Vagina (tissue), 2 donors: ENCODE data around the gene C11orf97. TPM values are rescaled to one million over a fixed set of nuclear protein-coding genes. Genes with fewer than 3 reads are reported as not detected.
"Not testable (repeated sequence)": the region's sequence is repeated elsewhere in the genome, so short reads cannot be mapped to it uniquely, and the experiment has no call there.

Experiments used
- DNase-seq, 2 donors: peaks; one replicate each; pipeline ENCODE4 v3.0.0-alpha.2; 2017; ENCODE audit errors: extremely low spot score in 2 of 2
- H3K27ac ChIP-seq: fragments of 200-600 bp; sonication (generic); one replicate; pipeline ENCODE4 v1.5.1; 2019
- H3K27me3 ChIP-seq: fragments of 200-600 bp; sonication (generic); one replicate; pipeline ENCODE4 v1.5.1; 2019
- H3K36me3 ChIP-seq, 2 donors: fragments of 200-600 bp; sonication (generic); one replicate each; pipeline ENCODE4 v1.5.1; 2017 to 2019
- H3K4me1 ChIP-seq: fragments of 200-600 bp; sonication (generic); one replicate; pipeline ENCODE4 v1.5.1; 2019
- H3K4me3 ChIP-seq, 2 donors: fragments of 200-600 bp; sonication (generic); 1 replicate in 1 of 2; 2 replicates in 1 of 2; pipeline ENCODE4 v1.5.1; 2016 to 2019
- H3K9me3 ChIP-seq: fragments of 200-600 bp; sonication (generic); one replicate; pipeline ENCODE4 v1.5.1; 2019
- CTCF ChIP-seq, 3 experiments: fragments of 450-650 bp in 2 of 3; fragments of 200-600 bp in 1 of 3; sonication (generic) in 1 of 3; IDR thresholded peaks; one replicate each; pipeline ENCODE4 v1.5.1; 2017 to 2019; ENCODE audit warnings: antibody characterized with exemption in 3 of 3, mild to moderate bottlenecking in 2 of 3, moderate library complexity in 2 of 3
- POLR2A ChIP-seq, 2 donors: fragments of 450-650 bp; IDR thresholded peaks; one replicate each; pipeline ENCODE4 v1.6.1; 2017; ENCODE audit warnings: antibody characterized with exemption in 2 of 2, mild to moderate bottlenecking in 2 of 2, moderate library complexity in 2 of 2
- POLR2AphosphoS5 ChIP-seq, 2 donors: sonication (generic); formaldehyde crosslinking; IDR thresholded peaks; one replicate each; pipeline ENCODE4 v1.9.0; 2017; ENCODE audit warnings: antibody characterized with exemption in 2 of 2, mild to moderate bottlenecking in 2 of 2, low read depth in 1 of 2; ENCODE audit not compliant: insufficient read depth in 1 of 2
- intact Hi-C: fragments of 100-400 bp; cut with DNase I; formaldehyde crosslinking; loops from one replicate; pipeline ENCODE4 v1.15.1; 2023
- total RNA-seq: library from RNA; depleted of rRNA; stranded (reverse); fragments of >200 nt; gene quantifications from one replicate; pipeline ENCODE4 v1.2.3, GENCODE V29; 2016

The C11orf97 gene
- total RNA-seq, 1 donor from 2014 or later, result not detected

GRCh38 chr11:94568200-94568599, 55.9 kb downstream of the C11orf97 start:
- Histone ChIP-seq H3K9me3 (no peaks in the 10 kb centered on the region), H3K27ac (no peak overlapping the region), H3K4me3 (no peak overlapping the region), H3K27me3 (no peaks in the 10 kb centered on the region), H3K36me3 (no peaks in the 10 kb centered on the region), H3K4me1 (no peaks in the 10 kb centered on the region)
- TF ChIP-seq POLR2AphosphoS5 (IDR thresholded peaks at IDR 0.05; ENCODE audit: insufficient read depth in 1 of 2, low read depth in 1 of 2), result no peak
- TF ChIP-seq POLR2A (IDR thresholded peaks at IDR 0.05), result no peak
- no peak for TF ChIP-seq CTCF (IDR thresholded peaks at IDR 0.05)
- intact Hi-C loops, result no loop called here
- DNase-seq, result no peak

GRCh38 chr11:94568717-94569116, 56.5 kb downstream of the C11orf97 start:
- no peak for DNase-seq
- TF ChIP-seq POLR2A (IDR thresholded peaks at IDR 0.05), result no peak
- no peak for TF ChIP-seq CTCF (IDR thresholded peaks at IDR 0.05)
- no peak for TF ChIP-seq POLR2AphosphoS5 (IDR thresholded peaks at IDR 0.05; ENCODE audit: insufficient read depth in 1 of 2, low read depth in 1 of 2)
- H3K4me1 ChIP-seq, result no peaks in the 10 kb centered on the region
- intact Hi-C loops, result no loop called here
- H3K27ac ChIP-seq, result no peak overlapping the region
- H3K4me3 ChIP-seq, result no peak overlapping the region
- no peaks in the 10 kb centered on the region for H3K36me3 ChIP-seq
- H3K27me3 ChIP-seq, result no peaks in the 10 kb centered on the region
- H3K9me3 ChIP-seq, result no peaks in the 10 kb centered on the region

- H3K36me3 ChIP-seq, H3K4me1 ChIP-seq, H3K4me3 ChIP-seq, H3K27me3 ChIP-seq, H3K9me3 ChIP-seq, intact Hi-C loops, DNase-seq, H3K27ac ChIP-seq: not testable (repeated sequence)
Measured at GRCh38 chr11:94572975-94573374, 60.7 kb downstream of the C11orf97 start.

GRCh38 chr11:94574193-94574961, 62.1 kb downstream of the C11orf97 start:
- H3K36me3 ChIP-seq, result no peaks in the 10 kb centered on the region
- intact Hi-C loops, result no loop called here
- DNase-seq, result no peak
- no peaks in the 10 kb centered on the region for H3K27me3 ChIP-seq
- no peak overlapping the region for H3K27ac ChIP-seq
- H3K9me3 ChIP-seq, result no peaks in the 10 kb centered on the region
- no peaks in the 10 kb centered on the region for H3K4me1 ChIP-seq
- TF ChIP-seq POLR2A (IDR thresholded peaks at IDR 0.05) (no peak), CTCF (IDR thresholded peaks at IDR 0.05) (no peak), POLR2AphosphoS5 (IDR thresholded peaks at IDR 0.05; ENCODE audit: insufficient read depth in 1 of 2, low read depth in 1 of 2) (no peak)
- H3K4me3 ChIP-seq, result no peak overlapping the region

- TF ChIP-seq CTCF (IDR thresholded peaks at IDR 0.05) (no peak), POLR2A (IDR thresholded peaks at IDR 0.05) (no peak), POLR2AphosphoS5 (IDR thresholded peaks at IDR 0.05; ENCODE audit: insufficient read depth in 1 of 2, low read depth in 1 of 2) (no peak)
- H3K36me3 ChIP-seq, result no peaks in the 10 kb centered on the region
- DNase-seq, result no peak
- H3K4me1 ChIP-seq, result no peaks in the 10 kb centered on the region
- H3K27me3 ChIP-seq, result no peaks in the 10 kb centered on the region
- intact Hi-C loops, result no loop called here
- no peak overlapping the region for H3K4me3 ChIP-seq
- no peaks in the 10 kb centered on the region for H3K9me3 ChIP-seq
- no peak overlapping the region for H3K27ac ChIP-seq
Measured at GRCh38 chr11:94576306-94576705, 64.0 kb downstream of the C11orf97 start.
